Endothelial cell of umbilical vein (primary cell): ENCODE results near the gene LYRM7. TPM values are rescaled to one million over a fixed set of nuclear protein-coding genes. Genes with fewer than 3 reads are reported as not detected.

ENCODE experiments used
- BruUV-seq: library from RNA; stranded (reverse); fragments of 400-500 nt; replicated peaks from 2 replicates; lab custom pipeline; 2021; lab: Mats Ljungman, UMichigan
- CTCF ChIA-PET: fragments of 300-600, 350-600 bp; sonication (Branson Sonifier 250); formaldehyde crosslinking; loops from one replicate; lab custom pipeline; 2021; ENCODE audit warnings: antibody characterized with exemption, inconsistent platforms; lab: Charles Lee
- POLR2A ChIA-PET: fragments of 300-600, 350-600 bp; sonication (Branson Sonifier 250); formaldehyde crosslinking; loops from one replicate; lab custom pipeline; 2021; ENCODE audit warnings: antibody characterized with exemption, inconsistent platforms; lab: Charles Lee
- DNase-seq: peaks from one replicate; pipeline ENCODE4 v3.0.0-alpha.2; 2011; ENCODE audit warnings: low read depth, low spot score
- FAIRE-seq: peaks from 2 replicates; lab custom pipeline; 2011; peaks lifted over from hg19 to GRCh38; lab: Jason Lieb, UNC
- H2AFZ ChIP-seq: 2 replicates; pipeline ENCODE4 v1.6.0; 2012; ENCODE audit warnings: low read depth, low read length, control low read depth, inconsistent platforms
- H3K27ac ChIP-seq: 2 replicates; pipeline ENCODE4 v1.5.1; 2011; ENCODE audit warnings: low read depth, mild to moderate bottlenecking, control low read depth, low read length, moderate library complexity; ENCODE audit not compliant: insufficient read depth
- H3K27me3 ChIP-seq, 2 experiments: 2 replicates each; pipeline versions ENCODE4 v1.6.0 to v1.6.1; 2011; ENCODE audit warnings: low read length in 2 of 2, mixed read lengths in 1 of 2; ENCODE audit not compliant: control insufficient read depth in 2 of 2, insufficient read depth in 2 of 2
- H3K36me3 ChIP-seq, 2 experiments: 2 replicates in 1 of 2; 3 replicates in 1 of 2; pipeline ENCODE4 v1.5.1; 2011; ENCODE audit warnings: low read length in 2 of 2, mild to moderate bottlenecking in 1 of 2, moderate library complexity in 1 of 2; ENCODE audit not compliant: control insufficient read depth in 2 of 2, insufficient read depth in 2 of 2; ENCODE audit errors: extremely low read depth in 1 of 2
- H3K4me1 ChIP-seq: 3 replicates; pipeline ENCODE4 v1.5.1; 2011; ENCODE audit warnings: mild to moderate bottlenecking, low read length; ENCODE audit not compliant: control insufficient read depth, insufficient read depth; ENCODE audit errors: extremely low read depth
- H3K4me2 ChIP-seq: 2 replicates; pipeline ENCODE4 v1.6.1; 2011; ENCODE audit warnings: low read length, control low read depth, mixed read lengths; ENCODE audit not compliant: insufficient read depth
- H3K4me3 ChIP-seq, 3 experiments: fragments of 200-600 bp in 1 of 3; sonication (generic), shearing (Covaris generic) in 1 of 3; replicated peaks in 1 of 3; 2 replicates each; pipeline ENCODE4 v1.5.1; 2011 to 2016; ENCODE audit warnings: control low read depth in 3 of 3, low read length in 3 of 3, mild to moderate bottlenecking in 2 of 3, inconsistent platforms in 1 of 3, low read depth in 1 of 3, moderate library complexity in 1 of 3; ENCODE audit not compliant: insufficient read depth in 1 of 3
- H3K79me2 ChIP-seq: 2 replicates; pipeline ENCODE4 v1.6.0; 2012; ENCODE audit warnings: low read length, inconsistent platforms; ENCODE audit not compliant: control insufficient read depth, insufficient read depth
- H3K9ac ChIP-seq: replicated peaks from 2 replicates; pipeline ENCODE3; 2011; ENCODE audit warnings: low read length, control low read depth; ENCODE audit not compliant: insufficient read depth; ENCODE audit errors: extremely low read depth
- H3K9me1 ChIP-seq: replicated peaks from 3 replicates; pipeline ENCODE4 v1.6.0; 2011; ENCODE audit warnings: mild to moderate bottlenecking, low read length; ENCODE audit not compliant: control insufficient read depth, insufficient read depth; ENCODE audit errors: extremely low read depth
- H3K9me3 ChIP-seq: replicated peaks from 2 replicates; pipeline ENCODE4 v1.5.1; 2012; ENCODE audit warnings: low read length, inconsistent platforms; ENCODE audit not compliant: control insufficient read depth, insufficient read depth
- H4K20me1 ChIP-seq: replicated peaks from 2 replicates; pipeline ENCODE3; 2011; ENCODE audit warnings: mild to moderate bottlenecking, low read length; ENCODE audit not compliant: control insufficient read depth, insufficient read depth; ENCODE audit errors: extremely low read depth
- EZH2 ChIP-seq: IDR thresholded peaks from 2 replicates; pipeline ENCODE4 v1.6.1; 2012; ENCODE audit warnings: borderline replicate concordance, low read depth, mild to moderate bottlenecking, moderate library complexity, low read length, inconsistent platforms; ENCODE audit not compliant: severe bottlenecking
- FOS ChIP-seq: IDR thresholded peaks from 2 replicates; pipeline ENCODE4 v1.6.1; 2011; ENCODE audit warnings: mild to moderate bottlenecking, low read length, moderate library complexity, borderline replicate concordance; ENCODE audit not compliant: insufficient read depth
- GATA2 ChIP-seq: IDR thresholded peaks from 2 replicates; pipeline ENCODE4 v1.7.0; 2011; ENCODE audit warnings: low read depth, mild to moderate bottlenecking, moderate library complexity, mixed read lengths, low read length; ENCODE audit not compliant: insufficient read length, insufficient read depth
- JUN ChIP-seq: IDR thresholded peaks from 2 replicates; pipeline ENCODE4 v1.6.1; 2011; ENCODE audit warnings: borderline replicate concordance, low read depth; ENCODE audit not compliant: insufficient read length, insufficient read depth
- MYC ChIP-seq: IDR thresholded peaks from one replicate; pipeline ENCODE4 v1.6.1; 2011; ENCODE audit warnings: mild to moderate bottlenecking, low read depth, low read length
- POLR2A ChIP-seq: IDR thresholded peaks from 2 replicates; pipeline ENCODE4 v1.6.1; 2012; ENCODE audit warnings: low read depth, mild to moderate bottlenecking, control low read depth, low read length
- POLR2AphosphoS5 ChIP-seq: IDR thresholded peaks from 2 replicates; pipeline ENCODE4 v1.6.1; 2012; ENCODE audit warnings: low read depth, mild to moderate bottlenecking, control low read depth, low read length, moderate library complexity; ENCODE audit not compliant: insufficient read depth
- dilution Hi-C: fragments of 300-500 bp; cut with MboI; formaldehyde crosslinking; loops from one replicate; pipeline ENCODE4 v1.15.0; 2019; ENCODE audit warnings: low sequenced_read_pairs; ENCODE audit not compliant: extremely low pct_ligation_motif_present
- intact Hi-C: fragments of 100-400 bp; cut with micrococcal nuclease; formaldehyde crosslinking; loops from one replicate; pipeline ENCODE4 v1.10.0; 2022
- polyA plus RNA-seq, 4 experiments: library from polyadenylated mRNA; depleted of rRNA in 3 of 4; stranded (reverse) in 3 of 4; unstranded in 1 of 4; fragments of >200 nt; gene quantifications; 2 replicates each; pipeline versions ENCODE4 v1.2.1 to v1.2.3, GENCODE V29; 2011 to 2012; ENCODE audit warnings: missing spikeins in 1 of 4
- total RNA-seq: library from RNA; stranded (reverse); gene quantifications from 2 replicates; pipeline ENCODE4 v1.2.3, GENCODE V29; 2021
- TF ChIP-seq, protein P1 (sequence below): IDR thresholded peaks from 2 replicates; pipeline ENCODE4 v1.6.1; 2011; ENCODE audit not compliant: insufficient read depth, insufficient read length
- TF ChIP-seq, protein P2 (sequence below), 2 donors: IDR thresholded peaks; 1 replicate in 1 of 2; 2 replicates in 1 of 2; pipeline ENCODE4 v1.5.1; 2011; ENCODE audit warnings: low read length in 2 of 2, mild to moderate bottlenecking in 2 of 2, moderate library complexity in 2 of 2, control low read depth in 1 of 2, inconsistent platforms in 1 of 2, low read depth in 1 of 2; ENCODE audit not compliant: insufficient read depth in 1 of 2; ENCODE audit errors: extremely low read depth in 1 of 2

LYRM7 gene
- total and polyA plus RNA-seq, 2 donors (not counting 3 experiments of a cell fraction or from before 2014, with no cell fraction given): 0.88 to 7.5 TPM

GRCh38 chr5:131226899-131227298, 56.2 kb downstream of the LYRM7 start:
- Histone ChIP-seq H3K9ac (no peak overlapping the region), H3K27me3 (no peaks in the 10 kb centered on the region), H4K20me1 (no peaks in the 10 kb centered on the region), H3K27ac (no peak overlapping the region), H3K79me2 (no peaks in the 10 kb centered on the region), H3K4me3 (no peak overlapping the region), H3K4me2 (no peak overlapping the region), H2AFZ (no peak overlapping the region), H3K9me1 (no peaks in the 10 kb centered on the region), H3K36me3 (no peaks in the 10 kb centered on the region), H3K4me1 (no peaks in the 10 kb centered on the region), H3K9me3 (no peaks in the 10 kb centered on the region)
- POLR2A ChIA-PET: no interaction called here
- TF ChIP-seq MYC (no peak), FOS (no peak), EZH2 (no peak)
- TF ChIP-seq, protein P1, sequence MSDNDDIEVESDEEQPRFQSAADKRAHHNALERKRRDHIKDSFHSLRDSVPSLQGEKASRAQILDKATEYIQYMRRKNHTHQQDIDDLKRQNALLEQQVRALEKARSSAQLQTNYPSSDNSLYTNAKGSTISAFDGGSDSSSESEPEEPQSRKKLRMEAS: no peak
- TF ChIP-seq, protein P2, sequence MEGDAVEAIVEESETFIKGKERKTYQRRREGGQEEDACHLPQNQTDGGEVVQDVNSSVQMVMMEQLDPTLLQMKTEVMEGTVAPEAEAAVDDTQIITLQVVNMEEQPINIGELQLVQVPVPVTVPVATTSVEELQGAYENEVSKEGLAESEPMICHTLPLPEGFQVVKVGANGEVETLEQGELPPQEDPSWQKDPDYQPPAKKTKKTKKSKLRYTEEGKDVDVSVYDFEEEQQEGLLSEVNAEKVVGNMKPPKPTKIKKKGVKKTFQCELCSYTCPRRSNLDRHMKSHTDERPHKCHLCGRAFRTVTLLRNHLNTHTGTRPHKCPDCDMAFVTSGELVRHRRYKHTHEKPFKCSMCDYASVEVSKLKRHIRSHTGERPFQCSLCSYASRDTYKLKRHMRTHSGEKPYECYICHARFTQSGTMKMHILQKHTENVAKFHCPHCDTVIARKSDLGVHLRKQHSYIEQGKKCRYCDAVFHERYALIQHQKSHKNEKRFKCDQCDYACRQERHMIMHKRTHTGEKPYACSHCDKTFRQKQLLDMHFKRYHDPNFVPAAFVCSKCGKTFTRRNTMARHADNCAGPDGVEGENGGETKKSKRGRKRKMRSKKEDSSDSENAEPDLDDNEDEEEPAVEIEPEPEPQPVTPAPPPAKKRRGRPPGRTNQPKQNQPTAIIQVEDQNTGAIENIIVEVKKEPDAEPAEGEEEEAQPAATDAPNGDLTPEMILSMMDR (IDR thresholded peaks at IDR 0.05; ENCODE audit: extremely low read depth in 1 of 2, insufficient read depth in 1 of 2, low read depth in 1 of 2, low read length in 2 of 2): no peak
- dilution Hi-C loops (no loop called here), intact Hi-C loops (no loop called here)
- CTCF ChIA-PET: no interaction called here
- no TSS peak for BruUV-seq
- DNase-seq (no peak), FAIRE-seq (no peak)

GRCh38 chr5:131228646-131229045, 57.9 kb downstream of the LYRM7 start:
- DNase-seq: no peak
- Histone ChIP-seq H3K79me2 (no peaks in the 10 kb centered on the region), H4K20me1 (no peaks in the 10 kb centered on the region), H3K9me1 (no peaks in the 10 kb centered on the region), H3K4me3 (no peak overlapping the region), H3K36me3 (no peaks in the 10 kb centered on the region), H3K9me3 (no peaks in the 10 kb centered on the region), H3K27ac (no peak overlapping the region), H3K4me1 (no peaks in the 10 kb centered on the region), H2AFZ (no peak overlapping the region), H3K9ac (no peak overlapping the region), H3K4me2 (no peak overlapping the region), H3K27me3 (no peaks in the 10 kb centered on the region)
- TF ChIP-seq GATA2 (no peak), JUN (no peak), EZH2 (no peak), MYC (no peak), POLR2AphosphoS5 (no peak), POLR2A (no peak), FOS (no peak)
- TF ChIP-seq, protein P2 (IDR thresholded peaks at IDR 0.05; ENCODE audit: extremely low read depth in 1 of 2, insufficient read depth in 1 of 2, low read depth in 1 of 2, low read length in 2 of 2): no peak
- TF ChIP-seq, protein P1: no peak
- dilution Hi-C loops: no loop called here
- no TSS peak for BruUV-seq
- ChIA-PET CTCF (interaction anchor here (0.9 to 1.2 kb wide), 2 partner anchors 13 to 14 kb away, joined by 3 to 4 read pairs; no protein-coding TSS in a partner anchor), POLR2A (no interaction called here)
- FAIRE-seq: no peak
- intact Hi-C loops: no loop called here
